Measurements from ENCODE around the gene NOC2L.

DNA sequence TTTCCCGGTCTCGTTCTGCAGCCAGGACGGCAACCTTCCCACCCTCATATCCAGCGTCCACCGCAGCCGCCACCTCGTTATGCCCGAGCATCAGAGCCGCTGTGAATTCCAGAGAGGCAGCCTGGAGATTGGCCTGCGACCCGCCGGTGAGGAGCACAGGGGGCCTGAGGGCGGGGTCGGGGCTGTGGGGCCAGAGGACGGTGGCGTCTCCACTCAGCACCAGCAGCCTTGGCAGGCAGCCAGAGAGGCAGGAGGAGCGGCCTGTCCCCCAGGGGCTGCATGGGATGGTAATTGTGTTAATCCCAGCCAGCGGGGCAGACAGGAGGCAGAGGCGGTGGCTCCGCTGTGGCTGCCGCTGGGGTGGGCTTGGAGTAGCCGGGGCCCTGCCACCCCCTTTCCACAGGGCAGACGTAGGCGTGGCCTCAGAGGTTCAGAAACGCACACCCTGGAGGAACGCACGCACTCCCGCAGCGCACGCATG lies 23.3 kb downstream of the NOC2L start:
- TF ChIP-seq ZFP3 (CRISPR knock-in tag; IDR thresholded peaks at IDR 0.05), result no peak
- no peak for TF ChIP-seq TSHZ2 (CRISPR knock-in tag; IDR thresholded peaks at IDR 0.05)
- TF ChIP-seq CSDC2 (CRISPR knock-in tag; IDR thresholded peaks at IDR 0.05), result no peak
- TF ChIP-seq BACH2 (CRISPR knock-in tag; IDR thresholded peaks at IDR 0.05; ENCODE audit: borderline replicate concordance), result no peak
- no peak for TF ChIP-seq GLIS3 (CRISPR knock-in tag; IDR thresholded peaks at IDR 0.05)
- no peak for TF ChIP-seq ZNF565 (CRISPR knock-in tag; conservative IDR thresholded peaks at IDR 0.05; ENCODE audit: low read depth)
- no peak for TF ChIP-seq RARB (CRISPR knock-in tag; IDR thresholded peaks at IDR 0.05)
- TF ChIP-seq PPARA (CRISPR knock-in tag; IDR thresholded peaks at IDR 0.05; ENCODE audit: borderline replicate concordance), result no peak
- TF ChIP-seq, protein P1, sequence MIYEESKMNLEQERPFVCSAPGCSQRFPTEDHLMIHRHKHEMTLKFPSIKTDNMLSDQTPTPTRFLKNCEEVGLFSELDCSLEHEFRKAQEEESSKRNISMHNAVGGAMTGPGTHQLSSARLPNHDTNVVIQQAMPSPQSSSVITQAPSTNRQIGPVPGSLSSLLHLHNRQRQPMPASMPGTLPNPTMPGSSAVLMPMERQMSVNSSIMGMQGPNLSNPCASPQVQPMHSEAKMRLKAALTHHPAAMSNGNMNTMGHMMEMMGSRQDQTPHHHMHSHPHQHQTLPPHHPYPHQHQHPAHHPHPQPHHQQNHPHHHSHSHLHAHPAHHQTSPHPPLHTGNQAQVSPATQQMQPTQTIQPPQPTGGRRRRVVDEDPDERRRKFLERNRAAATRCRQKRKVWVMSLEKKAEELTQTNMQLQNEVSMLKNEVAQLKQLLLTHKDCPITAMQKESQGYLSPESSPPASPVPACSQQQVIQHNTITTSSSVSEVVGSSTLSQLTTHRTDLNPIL (CRISPR knock-in tag; IDR thresholded peaks at IDR 0.05; ENCODE audit: low read depth), result no peak
- TF ChIP-seq ZNF8 (CRISPR knock-in tag; IDR thresholded peaks at IDR 0.05), result no peak
- no peak for TF ChIP-seq ISL1 (CRISPR knock-in tag; IDR thresholded peaks at IDR 0.05)

Data from SK-N-SH treated with all-trans-retinoic acid at 6 μM for 48 hours (cell line).